Liver (tissue), 9 donors: ENCODE results near the gene TTC28. TPM values are rescaled to one million over a fixed set of nuclear protein-coding genes. Genes with fewer than 3 reads are reported as not detected.

Experiments used
- DNase-seq: peaks from one replicate; pipeline ENCODE4 v3.0.0-alpha.2; 2017; ENCODE audit warnings: low spot score
- H3K27ac ChIP-seq, 2 donors: one replicate each; pipeline ENCODE4 v1.7.0; 2013; ENCODE audit warnings: inconsistent platforms in 2 of 2, low read length in 2 of 2, control low read depth in 1 of 2, low read depth in 1 of 2, mild to moderate bottlenecking in 1 of 2
- H3K27me3 ChIP-seq, 4 donors: one replicate each; pipeline versions ENCODE4 v1.6.1 to v1.7.0; 2013; ENCODE audit warnings: low read length in 3 of 4, inconsistent platforms in 1 of 4, mild to moderate bottlenecking in 1 of 4, moderate library complexity in 1 of 4; ENCODE audit not compliant: control insufficient read depth in 4 of 4, insufficient read depth in 4 of 4
- H3K36me3 ChIP-seq, 4 donors: one replicate each; pipeline versions ENCODE4 v1.6.1 to v1.7.0; 2013; ENCODE audit warnings: low read length in 3 of 4, mild to moderate bottlenecking in 3 of 4, low read depth in 1 of 4, moderate library complexity in 1 of 4; ENCODE audit not compliant: control insufficient read depth in 4 of 4, insufficient read depth in 3 of 4
- H3K4me1 ChIP-seq, 4 donors: one replicate each; pipeline versions ENCODE4 v1.6.1 to v1.7.0; 2013; ENCODE audit warnings: low read length in 3 of 4, mild to moderate bottlenecking in 3 of 4, moderate library complexity in 1 of 4; ENCODE audit not compliant: control insufficient read depth in 4 of 4, insufficient read depth in 4 of 4
- H3K4me3 ChIP-seq, 3 donors: one replicate each; pipeline versions ENCODE4 v1.6.1 to v1.7.0; 2013; ENCODE audit warnings: low read length in 3 of 3, control low read depth in 1 of 3, low read depth in 1 of 3, mild to moderate bottlenecking in 1 of 3
- H3K9ac ChIP-seq, 2 donors: one replicate each; pipeline ENCODE4 v1.7.0; 2013; ENCODE audit warnings: low read length in 2 of 2, mild to moderate bottlenecking in 2 of 2, moderate library complexity in 2 of 2, control low read depth in 1 of 2, low read depth in 1 of 2
- H3K9me3 ChIP-seq, 4 donors: one replicate each; pipeline versions ENCODE4 v1.6.1 to v1.7.0; 2013; ENCODE audit warnings: low read length in 3 of 4; ENCODE audit not compliant: control insufficient read depth in 4 of 4
- EGR1 ChIP-seq, 2 donors: IDR thresholded peaks; 2 replicates each; pipeline ENCODE4 v1.6.1; 2016 to 2018; ENCODE audit warnings: antibody characterized with exemption in 2 of 2, low read depth in 2 of 2
- FOXA1 ChIP-seq: IDR thresholded peaks from 2 replicates; pipeline ENCODE4 v1.6.1; 2016; ENCODE audit warnings: antibody characterized with exemption
- FOXA2 ChIP-seq: IDR thresholded peaks from 2 replicates; pipeline ENCODE4 v1.6.1; 2016; ENCODE audit warnings: antibody characterized with exemption
- GABPA ChIP-seq, 2 donors: IDR thresholded peaks in 1 of 2; conservative IDR thresholded peaks in 1 of 2; 2 replicates each; pipeline ENCODE4 v1.6.1; 2016; ENCODE audit warnings: antibody characterized with exemption in 2 of 2, mild to moderate bottlenecking in 1 of 2, moderate library complexity in 1 of 2
- HNF4A ChIP-seq, 2 donors: conservative IDR thresholded peaks; 2 replicates each; pipeline ENCODE4 v1.6.1; 2016; ENCODE audit warnings: antibody characterized with exemption in 2 of 2, mild to moderate bottlenecking in 2 of 2
- HNF4G ChIP-seq: IDR thresholded peaks from 2 replicates; pipeline ENCODE4 v1.6.1; 2016; ENCODE audit warnings: antibody characterized with exemption
- JUND ChIP-seq, 2 donors: IDR thresholded peaks; 2 replicates each; pipeline ENCODE4 v1.6.1; 2016; ENCODE audit warnings: antibody characterized with exemption in 2 of 2
- MAX ChIP-seq: IDR thresholded peaks from 2 replicates; pipeline ENCODE4 v1.6.1; 2016; ENCODE audit warnings: antibody characterized with exemption
- NR2F2 ChIP-seq: IDR thresholded peaks from 2 replicates; pipeline ENCODE4 v1.6.1; 2016; ENCODE audit warnings: antibody characterized with exemption
- RAD21 ChIP-seq, 2 donors: IDR thresholded peaks; 2 replicates each; pipeline ENCODE4 v1.6.1; 2016; ENCODE audit warnings: antibody characterized with exemption in 2 of 2, mild to moderate bottlenecking in 2 of 2
- REST ChIP-seq: IDR thresholded peaks from 2 replicates; pipeline ENCODE4 v1.6.1; 2016; ENCODE audit warnings: antibody characterized with exemption, mild to moderate bottlenecking
- RXRA ChIP-seq, 2 donors: IDR thresholded peaks; 2 replicates each; pipeline ENCODE4 v1.6.1; 2017 to 2018; ENCODE audit warnings: antibody characterized with exemption in 2 of 2, mild to moderate bottlenecking in 1 of 2
- SP1 ChIP-seq: IDR thresholded peaks from 2 replicates; pipeline ENCODE4 v1.6.1; 2018; ENCODE audit warnings: antibody characterized with exemption, mild to moderate bottlenecking
- TAF1 ChIP-seq: conservative IDR thresholded peaks from 2 replicates; pipeline ENCODE4 v1.6.1; 2016; ENCODE audit warnings: antibody characterized with exemption, mild to moderate bottlenecking
- YY1 ChIP-seq: IDR thresholded peaks from 2 replicates; pipeline ENCODE4 v1.6.1; 2016; ENCODE audit warnings: antibody characterized with exemption, mild to moderate bottlenecking
- ZBTB33 ChIP-seq: IDR thresholded peaks from 2 replicates; pipeline ENCODE4 v1.6.1; 2016; ENCODE audit warnings: antibody characterized with exemption
- WGBS: extraction: QIAGEN DNeasy Blood & Tissue Kit; methylation state at CpG from one replicate; pipeline ENCODE4 v1.1.7; 2013; 5-methylcytosine and 5-hydroxymethylcytosine counted together
- polyA plus RNA-seq, 2 donors: library from polyadenylated mRNA; stranded (reverse) in 1 of 2; unstranded in 1 of 2; fragments of 200-250 nt in 1 of 2; fragments of >200 nt in 1 of 2; fragmentation: Nextera tagmentation in 1 of 2; extraction: Ambion mirVana in 1 of 2; gene quantifications; one replicate each; pipeline versions ENCODE4 v1.2.1 to v1.2.3, GENCODE V29; 2013 to 2015
- total RNA-seq, 2 donors: library from RNA; depleted of rRNA; stranded (reverse); fragments of >200 nt; gene quantifications; one replicate each; pipeline ENCODE4 v1.2.3, GENCODE V29; 2014
- TF ChIP-seq, protein P1 (sequence below): fragments of 150-350 bp; IDR thresholded peaks from 2 replicates; pipeline ENCODE4 v1.5.1; 2017; ENCODE audit warnings: improper control_type of control experiment, low read depth, low read length; ENCODE audit not compliant: missing input control
- TF ChIP-seq, protein P2 (sequence below): IDR thresholded peaks from 2 replicates; pipeline ENCODE4 v1.6.1; 2016; ENCODE audit warnings: antibody characterized with exemption
- donor health status: healthy.
- donor health status: healthy.
- donor health status: healthy.
- donor health status: healthy.
- donor health status: healthy.

The TTC28 gene
- total and polyA plus RNA-seq, 4 donors = 4.2 to 19.4 (median 5.9) TPM

GRCh38 chr22:28639321-28639720, 40.3 kb downstream of the TTC28 start (continued):
- TF ChIP-seq REST (no peak), SP1 (no peak)

DNA sequence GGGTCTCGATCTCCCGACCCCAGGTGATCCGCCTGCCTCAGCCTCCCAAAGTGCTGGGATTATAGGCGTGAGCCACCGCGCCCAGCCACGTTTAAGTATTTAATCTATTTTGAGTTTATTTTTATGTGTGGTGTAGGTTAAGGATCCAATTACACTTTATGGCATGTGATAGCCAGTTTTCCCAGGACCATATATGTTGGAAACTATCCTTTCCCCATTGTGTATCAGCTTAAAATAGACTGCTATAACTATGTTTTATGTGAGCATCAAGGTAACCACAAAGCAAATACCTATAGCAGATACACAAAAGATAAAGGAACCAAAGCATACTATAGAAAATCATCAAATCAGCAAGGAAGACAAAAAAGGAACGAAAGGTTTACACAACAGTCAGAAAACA, 42.4 kb downstream of the TTC28 start:
- DNase-seq = no peak
- Histone ChIP-seq H3K36me3 (no peaks in the 10 kb centered on the region), H3K4me3 (no peak overlapping the region), H3K27ac (no peak overlapping the region), H3K27me3 (no peaks in the 10 kb centered on the region), H3K4me1 (no peaks in the 10 kb centered on the region), H3K9ac (no peak overlapping the region), H3K9me3 (no peaks in the 10 kb centered on the region)
- WGBS = 92% methylated on average over 8 of the region's 8 CpGs
- TF ChIP-seq, protein P1, sequence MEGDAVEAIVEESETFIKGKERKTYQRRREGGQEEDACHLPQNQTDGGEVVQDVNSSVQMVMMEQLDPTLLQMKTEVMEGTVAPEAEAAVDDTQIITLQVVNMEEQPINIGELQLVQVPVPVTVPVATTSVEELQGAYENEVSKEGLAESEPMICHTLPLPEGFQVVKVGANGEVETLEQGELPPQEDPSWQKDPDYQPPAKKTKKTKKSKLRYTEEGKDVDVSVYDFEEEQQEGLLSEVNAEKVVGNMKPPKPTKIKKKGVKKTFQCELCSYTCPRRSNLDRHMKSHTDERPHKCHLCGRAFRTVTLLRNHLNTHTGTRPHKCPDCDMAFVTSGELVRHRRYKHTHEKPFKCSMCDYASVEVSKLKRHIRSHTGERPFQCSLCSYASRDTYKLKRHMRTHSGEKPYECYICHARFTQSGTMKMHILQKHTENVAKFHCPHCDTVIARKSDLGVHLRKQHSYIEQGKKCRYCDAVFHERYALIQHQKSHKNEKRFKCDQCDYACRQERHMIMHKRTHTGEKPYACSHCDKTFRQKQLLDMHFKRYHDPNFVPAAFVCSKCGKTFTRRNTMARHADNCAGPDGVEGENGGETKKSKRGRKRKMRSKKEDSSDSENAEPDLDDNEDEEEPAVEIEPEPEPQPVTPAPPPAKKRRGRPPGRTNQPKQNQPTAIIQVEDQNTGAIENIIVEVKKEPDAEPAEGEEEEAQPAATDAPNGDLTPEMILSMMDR = no peak
- no peak for TF ChIP-seq YY1
- no peak for TF ChIP-seq RAD21 (IDR thresholded peaks at IDR 0.05)
- TF ChIP-seq RXRA (IDR thresholded peaks at IDR 0.05) = no peak
- TF ChIP-seq ZBTB33 = no peak
- no peak for TF ChIP-seq FOXA2
- no peak for TF ChIP-seq REST
- TF ChIP-seq MAX = no peak
- TF ChIP-seq, protein P2, sequence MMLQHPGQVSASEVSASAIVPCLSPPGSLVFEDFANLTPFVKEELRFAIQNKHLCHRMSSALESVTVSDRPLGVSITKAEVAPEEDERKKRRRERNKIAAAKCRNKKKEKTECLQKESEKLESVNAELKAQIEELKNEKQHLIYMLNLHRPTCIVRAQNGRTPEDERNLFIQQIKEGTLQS = no peak
- TF ChIP-seq TAF1 = no peak
- no peak for TF ChIP-seq JUND (IDR thresholded peaks at IDR 0.05)
- TF ChIP-seq FOXA1 = no peak
- TF ChIP-seq GABPA (IDR thresholded peaks at IDR 0.05 in 1 of 2, conservative IDR thresholded peaks at IDR 0.05 in 1 of 2) = no peak
- TF ChIP-seq HNF4G = no peak
- no peak for TF ChIP-seq HNF4A (conservative IDR thresholded peaks at IDR 0.05)
- no peak for TF ChIP-seq NR2F2
- no peak for TF ChIP-seq SP1
- no peak for TF ChIP-seq EGR1 (IDR thresholded peaks at IDR 0.05; ENCODE audit: low read depth in 2 of 2)
